ENCODE measurements around the gene JMJD7. TPM values are rescaled to one million over a fixed set of nuclear protein-coding genes. Genes with fewer than 3 reads are reported as not detected.

The JMJD7 gene
- polyA plus RNA-seq (2013): 8.0 TPM

DNA sequence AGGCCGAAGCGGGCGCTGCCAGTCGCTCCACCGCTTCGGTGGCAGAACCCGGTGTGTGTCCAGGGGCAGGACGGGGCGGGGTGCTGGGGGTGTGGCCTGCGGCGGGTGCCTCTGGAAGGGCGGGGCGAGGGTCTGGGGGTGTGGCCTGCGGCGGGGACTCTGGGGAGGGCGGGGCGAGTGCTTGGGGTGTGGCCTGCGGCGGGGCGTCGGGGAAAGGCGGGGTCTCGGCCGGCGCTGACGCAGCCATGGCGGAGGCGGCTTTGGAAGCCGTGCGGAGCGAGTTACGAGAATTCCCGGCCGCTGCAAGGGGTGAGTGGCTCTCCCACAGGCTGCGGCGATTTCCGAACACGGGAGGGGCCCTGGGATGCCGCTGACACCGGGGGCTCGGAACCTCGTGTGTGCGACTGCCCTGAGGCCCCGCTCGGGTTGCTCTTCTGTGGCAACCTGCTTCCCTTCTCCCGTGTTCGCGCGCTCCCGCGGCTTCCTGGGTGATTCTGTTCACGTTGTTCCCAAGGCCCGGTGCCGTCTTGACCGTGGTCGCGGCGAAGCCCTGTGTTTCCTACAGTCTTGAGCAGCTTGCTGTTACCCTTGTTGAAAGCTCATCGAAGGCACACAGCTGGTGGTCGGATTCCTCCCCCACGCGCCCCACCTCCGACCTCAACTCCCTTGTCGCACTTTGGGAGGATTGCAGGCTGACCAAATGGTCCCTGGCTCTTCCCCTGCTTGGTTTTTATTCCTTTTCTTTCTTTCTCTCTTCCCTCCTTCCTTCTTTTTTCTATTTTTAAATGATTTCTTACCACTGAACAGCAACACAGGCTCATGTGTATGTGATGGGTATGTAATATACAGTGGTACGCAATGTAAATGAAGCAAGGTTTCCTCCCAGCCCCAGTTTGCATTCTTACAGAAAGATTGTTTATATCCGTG lies at the start of gene JMJD7:
Gene JMJD7, plus strand, starts transcription at position 213 of the 927 bp plus-strand sequence. Its CDS starts 33 bp downstream, at position 246.
- Histone ChIP-seq H3K4me1 (ENCODE audit: control extremely low read depth in 1 of 4, control insufficient read depth in 4 of 4, insufficient read depth in 4 of 4, low read length in 3 of 4) (peaks cover 0 to 27% (median 26%) of the 10 kb centered on the region in 4 experiments), H3K9me3 (ENCODE audit: control extremely low read depth in 1 of 5, control insufficient read depth in 4 of 5, insufficient read depth in 2 of 5, low read depth in 1 of 5, low read length in 4 of 5) (no peaks in the 10 kb centered on the region), H3K27ac (ENCODE audit: insufficient read depth in 1 of 2, low read depth in 1 of 2, low read length in 2 of 2, poor library complexity in 1 of 2, severe bottlenecking in 2 of 2) (no peak within 1 kb of the TSS), H3K4me3 (ENCODE audit: control insufficient read depth in 1 of 7, extremely low read depth in 1 of 7, insufficient read depth in 4 of 7, low read depth in 2 of 7, low read length in 6 of 7) (peak within 1 kb of the TSS; percentile 71 to 96 (median 88)), H3K36me3 (ENCODE audit: control insufficient read depth in 4 of 4, insufficient read depth in 4 of 4, low read length in 3 of 4) (peaks cover 0 to 34% (median 18%) of the 10 kb centered on the region in 4 experiments), H3K27me3 (replicated peaks in 2 of 5; ENCODE audit: control insufficient read depth in 4 of 5, insufficient read depth in 5 of 5, low read length in 4 of 5) (no peaks in the 10 kb centered on the region)
- 0% methylated on average over 54 of the region's 66 CpGs for WGBS (ENCODE audit: insufficient coverage)
- DNase-seq: peak; percentile 79 to 88 (median 88)
- CTCF ChIA-PET: interaction anchor here (1.0 to 1.4 kb wide), 2 partner anchors 10 to 73 kb away, joined by 5 to 7 read pairs; no protein-coding TSS in a partner anchor
- POLR2A ChIA-PET: no interaction called here

DNA sequence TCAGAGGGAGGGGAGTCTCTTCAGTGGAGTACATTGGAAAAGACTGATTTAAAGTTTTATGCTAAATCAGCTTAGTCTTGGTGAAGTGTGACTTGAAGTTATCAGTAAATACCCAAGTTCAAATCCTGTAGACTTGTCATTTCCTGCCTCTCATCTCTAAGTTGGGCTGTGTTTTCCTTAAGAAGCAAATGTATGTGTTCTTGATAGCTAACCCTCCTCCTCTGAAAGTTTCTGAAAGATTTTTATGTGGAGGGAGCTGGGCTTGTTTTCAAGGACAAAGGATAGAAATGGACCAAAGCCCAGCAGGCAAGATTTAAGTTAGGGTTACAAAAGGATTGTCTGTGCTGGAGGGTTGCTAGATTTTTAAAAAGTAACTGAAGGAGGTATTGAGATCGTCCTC lies 49.4 kb upstream of the JMJD7 start:
- Histone ChIP-seq H3K4me1 (ENCODE audit: control extremely low read depth in 1 of 4, control insufficient read depth in 4 of 4, insufficient read depth in 4 of 4, low read length in 3 of 4) (peaks cover 16 to 66% (median 47%) of the 10 kb centered on the region in 4 experiments), H3K27me3 (replicated peaks in 2 of 5; ENCODE audit: control insufficient read depth in 4 of 5, insufficient read depth in 5 of 5, low read length in 4 of 5) (no peaks in the 10 kb centered on the region), H3K27ac (ENCODE audit: insufficient read depth in 1 of 2, low read depth in 1 of 2, low read length in 2 of 2, poor library complexity in 1 of 2, severe bottlenecking in 2 of 2) (no peak overlapping the region), H3K4me3 (ENCODE audit: control insufficient read depth in 1 of 7, extremely low read depth in 1 of 7, insufficient read depth in 4 of 7, low read depth in 2 of 7, low read length in 6 of 7) (no peak overlapping the region), H3K9me3 (ENCODE audit: control extremely low read depth in 1 of 5, control insufficient read depth in 4 of 5, insufficient read depth in 2 of 5, low read depth in 1 of 5, low read length in 4 of 5) (no peaks in the 10 kb centered on the region), H3K36me3 (ENCODE audit: control insufficient read depth in 4 of 4, insufficient read depth in 4 of 4, low read length in 3 of 4) (peaks cover 0 to 2% (median 0%) of the 10 kb centered on the region in 4 experiments)
- DNase-seq: no peak
- POLR2A ChIA-PET: no interaction called here
- no CpG with 5 or more reads among the region's 1 CpG for WGBS (ENCODE audit: insufficient coverage)
- CTCF ChIA-PET: interaction anchor here (1.6 to 11.2 kb wide), 4 partner anchors 10 to 33 kb away, joined by 7 to 319 read pairs (median 79); no protein-coding TSS in a partner anchor

DNA sequence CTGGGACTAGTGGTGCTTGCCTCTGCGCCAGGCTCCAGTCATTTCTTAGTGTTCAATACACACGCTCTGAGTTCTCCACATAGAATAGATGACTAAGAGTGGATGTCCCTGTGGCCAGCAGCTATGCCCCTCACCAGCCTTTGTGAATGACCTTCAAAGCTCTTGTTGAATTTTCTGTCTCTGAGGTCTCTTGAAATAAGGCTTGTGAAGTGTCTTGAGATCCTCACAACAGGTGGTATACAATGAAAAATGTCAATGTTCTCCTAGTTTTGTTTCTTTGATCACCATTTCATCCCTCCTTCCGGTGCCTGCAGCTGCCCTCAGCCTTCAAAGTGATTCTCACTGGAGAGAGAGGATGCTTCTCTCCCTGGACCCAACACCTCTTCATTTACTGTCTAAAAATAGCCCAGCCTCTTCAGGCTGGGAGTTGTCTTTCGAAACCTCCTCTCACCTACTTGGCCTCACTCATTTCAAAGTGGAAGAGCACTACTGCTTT lies 48.2 kb upstream of the JMJD7 start:
- H3K4me1 ChIP-seq (ENCODE audit: control extremely low read depth in 1 of 4, control insufficient read depth in 4 of 4, insufficient read depth in 4 of 4, low read length in 3 of 4): peaks cover 13 to 60% (median 40%) of the 10 kb centered on the region in 4 experiments
- no peaks in the 10 kb centered on the region for H3K27me3 ChIP-seq (replicated peaks in 2 of 5; ENCODE audit: control insufficient read depth in 4 of 5, insufficient read depth in 5 of 5, low read length in 4 of 5)
- H3K36me3 ChIP-seq (ENCODE audit: control insufficient read depth in 4 of 4, insufficient read depth in 4 of 4, low read length in 3 of 4): peaks cover 0 to 2% (median 0%) of the 10 kb centered on the region in 4 experiments
- no peak overlapping the region for H3K4me3 ChIP-seq (ENCODE audit: control insufficient read depth in 1 of 7, extremely low read depth in 1 of 7, insufficient read depth in 4 of 7, low read depth in 2 of 7, low read length in 6 of 7)
- ChIA-PET CTCF (interaction anchor here (0.6 to 11.2 kb wide), 5 partner anchors 10 to 1446 kb away, joined by 3 to 319 read pairs (median 8); no protein-coding TSS in a partner anchor), POLR2A (no interaction called here)
- DNase-seq: no peak
- H3K9me3 ChIP-seq (ENCODE audit: control extremely low read depth in 1 of 5, control insufficient read depth in 4 of 5, insufficient read depth in 2 of 5, low read depth in 1 of 5, low read length in 4 of 5): no peaks in the 10 kb centered on the region
- 100% methylated on average over 3 of the region's 4 CpGs for WGBS (ENCODE audit: insufficient coverage)
- H3K27ac ChIP-seq (ENCODE audit: insufficient read depth in 1 of 2, low read depth in 1 of 2, low read length in 2 of 2, poor library complexity in 1 of 2, severe bottlenecking in 2 of 2): no peak overlapping the region

DNA sequence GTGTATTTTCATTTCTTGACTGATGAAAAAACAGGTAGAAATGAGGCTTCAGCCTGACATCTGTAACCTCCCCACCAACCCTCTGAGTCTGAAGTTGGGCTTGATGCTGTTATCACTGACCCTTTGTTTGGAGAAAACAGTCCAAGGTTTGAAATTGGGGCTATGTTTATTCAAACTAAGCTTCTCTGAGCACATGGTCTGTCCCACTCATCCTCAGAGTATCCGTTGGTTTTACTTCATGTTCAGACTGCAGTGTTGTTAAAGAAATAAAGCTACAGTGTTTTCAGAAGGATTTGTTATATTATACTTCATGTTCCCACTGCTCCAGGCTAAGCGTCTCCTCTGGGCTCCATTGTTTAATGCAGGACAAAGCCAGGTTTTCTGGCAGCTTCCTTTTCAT lies 47.6 kb upstream of the JMJD7 start:
- Histone ChIP-seq H3K4me1 (ENCODE audit: control extremely low read depth in 1 of 4, control insufficient read depth in 4 of 4, insufficient read depth in 4 of 4, low read length in 3 of 4) (peaks cover 8 to 55% (median 34%) of the 10 kb centered on the region in 4 experiments), H3K27me3 (replicated peaks in 2 of 5; ENCODE audit: control insufficient read depth in 4 of 5, insufficient read depth in 5 of 5, low read length in 4 of 5) (no peaks in the 10 kb centered on the region), H3K36me3 (ENCODE audit: control insufficient read depth in 4 of 4, insufficient read depth in 4 of 4, low read length in 3 of 4) (peaks cover 0 to 2% (median 0%) of the 10 kb centered on the region in 4 experiments), H3K9me3 (ENCODE audit: control extremely low read depth in 1 of 5, control insufficient read depth in 4 of 5, insufficient read depth in 2 of 5, low read depth in 1 of 5, low read length in 4 of 5) (no peaks in the 10 kb centered on the region), H3K4me3 (ENCODE audit: control insufficient read depth in 1 of 7, extremely low read depth in 1 of 7, insufficient read depth in 4 of 7, low read depth in 2 of 7, low read length in 6 of 7) (no peak overlapping the region), H3K27ac (ENCODE audit: insufficient read depth in 1 of 2, low read depth in 1 of 2, low read length in 2 of 2, poor library complexity in 1 of 2, severe bottlenecking in 2 of 2) (no peak overlapping the region)
- POLR2A ChIA-PET: no interaction called here
- DNase-seq: no peak
- CTCF ChIA-PET: interaction anchor here (0.6 to 11.2 kb wide), 6 partner anchors 9 to 1446 kb away, joined by 3 to 319 read pairs (median 6); no protein-coding TSS in a partner anchor
- WGBS (ENCODE audit: insufficient coverage): 100% methylated on average over 1 of the region's 2 CpGs

DNA sequence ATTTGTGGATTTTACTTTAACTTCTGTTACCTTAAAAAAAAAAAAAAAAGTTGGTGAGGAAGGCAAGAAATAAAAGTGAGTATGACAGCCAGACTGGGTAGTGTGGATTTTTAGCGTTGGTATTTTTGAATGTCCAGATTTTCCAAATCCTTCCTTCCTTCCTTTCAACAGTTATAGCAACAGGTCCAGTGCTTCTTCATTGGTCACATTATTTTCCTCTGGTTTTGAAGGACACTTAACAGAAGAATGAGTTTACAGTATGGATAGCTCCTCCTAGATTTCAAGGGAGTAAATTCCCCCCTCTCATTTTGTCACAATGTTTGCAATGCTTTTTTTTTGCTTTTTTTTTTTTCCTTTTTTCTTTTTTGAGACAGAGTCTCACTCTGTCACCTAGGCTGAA lies 47.2 kb upstream of the JMJD7 start:
- H3K4me3 ChIP-seq (ENCODE audit: control insufficient read depth in 1 of 7, extremely low read depth in 1 of 7, insufficient read depth in 4 of 7, low read depth in 2 of 7, low read length in 6 of 7): no peak overlapping the region
- DNase-seq: no peak
- ChIA-PET CTCF (interaction anchor here (0.7 to 11.2 kb wide), 5 partner anchors 8 to 136 kb away, joined by 3 to 319 read pairs (median 8); no protein-coding TSS in a partner anchor), POLR2A (no interaction called here)
- no peaks in the 10 kb centered on the region for H3K9me3 ChIP-seq (ENCODE audit: control extremely low read depth in 1 of 5, control insufficient read depth in 4 of 5, insufficient read depth in 2 of 5, low read depth in 1 of 5, low read length in 4 of 5)
- no peaks in the 10 kb centered on the region for H3K27me3 ChIP-seq (replicated peaks in 2 of 5; ENCODE audit: control insufficient read depth in 4 of 5, insufficient read depth in 5 of 5, low read length in 4 of 5)
- H3K27ac ChIP-seq (ENCODE audit: insufficient read depth in 1 of 2, low read depth in 1 of 2, low read length in 2 of 2, poor library complexity in 1 of 2, severe bottlenecking in 2 of 2): no peak overlapping the region
- WGBS (ENCODE audit: insufficient coverage): no CpG with 5 or more reads among the region's 1 CpG
- peaks cover 3 to 50% (median 30%) of the 10 kb centered on the region in 4 experiments for H3K4me1 ChIP-seq (ENCODE audit: control extremely low read depth in 1 of 4, control insufficient read depth in 4 of 4, insufficient read depth in 4 of 4, low read length in 3 of 4)
- H3K36me3 ChIP-seq (ENCODE audit: control insufficient read depth in 4 of 4, insufficient read depth in 4 of 4, low read length in 3 of 4): peaks cover 0 to 2% (median 0%) of the 10 kb centered on the region in 4 experiments

DNA sequence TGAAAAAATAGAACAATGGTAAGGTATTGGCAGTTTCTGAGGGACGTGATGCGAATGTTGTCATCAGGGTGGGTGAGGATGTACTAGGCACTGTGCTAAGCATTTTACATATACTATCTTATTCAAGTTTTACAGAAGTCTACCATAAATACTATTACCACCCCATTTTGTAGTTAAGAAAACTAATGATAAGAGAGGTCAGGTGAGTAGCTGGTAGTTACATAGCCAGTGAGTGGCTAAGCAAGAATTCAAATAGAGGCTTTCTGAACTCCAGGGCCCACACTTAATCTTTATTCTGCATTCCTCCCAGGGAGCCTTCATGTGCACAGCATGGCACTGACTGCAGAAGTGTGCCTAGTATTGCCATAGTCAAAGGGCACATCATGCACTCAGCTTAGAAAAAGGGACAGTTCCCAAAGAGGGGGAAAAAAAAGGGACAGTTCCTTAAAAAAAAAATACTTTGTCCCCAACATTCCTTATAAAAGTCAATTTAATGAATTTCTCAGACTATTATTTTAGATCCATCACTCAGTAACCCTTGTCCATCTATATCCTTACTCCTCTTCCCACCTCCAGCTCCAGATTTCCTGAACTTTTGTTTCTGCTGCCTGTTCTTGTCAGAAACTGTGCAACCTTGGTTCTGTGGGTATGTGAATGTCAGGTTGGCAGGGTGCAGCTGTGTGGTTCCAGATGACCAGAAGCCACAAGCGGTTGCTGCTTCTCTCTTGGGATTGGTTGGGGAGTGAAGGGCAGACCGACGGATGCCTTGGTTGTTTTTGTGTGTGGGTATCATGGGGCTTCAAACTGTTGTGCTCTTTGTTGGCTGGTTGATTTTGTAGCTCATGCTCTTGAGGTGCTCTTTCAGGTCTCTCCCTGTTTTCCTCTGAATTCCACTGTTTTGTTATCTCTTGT lies 45.3 kb upstream of the JMJD7 start:
- no peaks in the 10 kb centered on the region for H3K27me3 ChIP-seq (replicated peaks in 2 of 5; ENCODE audit: control insufficient read depth in 4 of 5, insufficient read depth in 5 of 5, low read length in 4 of 5)
- peaks cover 0 to 2% (median 0%) of the 10 kb centered on the region in 4 experiments for H3K36me3 ChIP-seq (ENCODE audit: control insufficient read depth in 4 of 4, insufficient read depth in 4 of 4, low read length in 3 of 4)
- no peaks in the 10 kb centered on the region for H3K9me3 ChIP-seq (ENCODE audit: control extremely low read depth in 1 of 5, control insufficient read depth in 4 of 5, insufficient read depth in 2 of 5, low read depth in 1 of 5, low read length in 4 of 5)
- ChIA-PET POLR2A (interaction anchor here (0.5 kb wide), 2 partner anchors 8 to 10 kb away, joined by 3 to 5 read pairs; partner anchors contain the start of gene MAPKBP1), CTCF (interaction anchor here (0.9 to 3.1 kb wide), 6 partner anchors 8 to 55 kb away, joined by 3 to 22 read pairs (median 8); partner anchors contain the start of gene MAPKBP1)
- no peak overlapping the region for H3K27ac ChIP-seq (ENCODE audit: insufficient read depth in 1 of 2, low read depth in 1 of 2, low read length in 2 of 2, poor library complexity in 1 of 2, severe bottlenecking in 2 of 2)
- 80% methylated on average over 1 of the region's 5 CpGs for WGBS (ENCODE audit: insufficient coverage)
- no peak overlapping the region for H3K4me3 ChIP-seq (ENCODE audit: control insufficient read depth in 1 of 7, extremely low read depth in 1 of 7, insufficient read depth in 4 of 7, low read depth in 2 of 7, low read length in 6 of 7)
- peak in 2 of 3 donors; percentile 28 to 49 for DNase-seq
- peaks cover 0 to 36% (median 21%) of the 10 kb centered on the region in 4 experiments for H3K4me1 ChIP-seq (ENCODE audit: control extremely low read depth in 1 of 4, control insufficient read depth in 4 of 4, insufficient read depth in 4 of 4, low read length in 3 of 4)
